ENCODE measurements around the gene TBCC. TPM values are rescaled to one million over a fixed set of nuclear protein-coding genes. Genes with fewer than 3 reads are reported as not detected.

Gene TBCC
- total and polyA plus RNA-seq, 10 of the 15 experiments (the other 5 are each of a cell fraction or from before 2014, with no cell fraction given) = 2.5 to 41.9 (median 20.3) TPM

- ChIA-PET SMC1A (ENCODE audit: uncharacterized antibody, unreplicated experiment) (no interaction called here), RAD21 (ENCODE audit: unreplicated experiment) (no interaction called here), CTCF (interaction anchor here (1.5 kb wide), 1 partner anchor 47 kb away, joined by 3 read pairs; no protein-coding TSS in a partner anchor), POLR2A (no interaction called here)
- no peak overlapping the region for H3K27ac ChIP-seq (ENCODE audit: control insufficient read depth, insufficient read depth)
- in situ Hi-C loops (cut with MboI) (no loop called here), intact Hi-C loops (cut with micrococcal nuclease; ENCODE audit: unreplicated experiment) (no loop called here)
- no peaks in the 10 kb centered on the region for H3K36me3 ChIP-seq (ENCODE audit: control insufficient read depth in 2 of 2, insufficient read depth in 2 of 2, low read length in 1 of 2)
- BruUV-seq (replicated peaks) = no TSS peak
- TF ChIP-seq ELK1 (IDR thresholded peaks at IDR 0.05; ENCODE audit: low read depth, low read length) (no peak), CUX1 (IDR thresholded peaks at IDR 0.05; ENCODE audit: insufficient replicate concordance, low read depth, low read length) (no peak), SKIL (IDR thresholded peaks at IDR 0.05; ENCODE audit: low read depth, poor library complexity, severe bottlenecking) (no peak), LARP7 (IDR thresholded peaks at IDR 0.05) (no peak), MEF2B (IDR thresholded peaks at IDR 0.05; ENCODE audit: partially characterized antibody, poor library complexity, severe bottlenecking) (no peak), DPF2 (IDR thresholded peaks at IDR 0.05) (no peak), ZBTB11 (CRISPR knock-in tag; IDR thresholded peaks at IDR 0.05) (no peak), MXI1 (IDR thresholded peaks at IDR 0.05; ENCODE audit: low read depth, low read length) (no peak)
- no peak for ATAC-seq
- peaks cover 4% of the 10 kb centered on the region; the same call in 1 of the 3 replicates for H3K9me3 ChIP-seq (replicated peaks; ENCODE audit: control insufficient read depth, insufficient read depth, low read length)
- H3K4me1 ChIP-seq (ENCODE audit: control insufficient read depth, insufficient read depth, low read length) = no peaks in the 10 kb centered on the region
- no peak overlapping the region for H3K4me2 ChIP-seq (ENCODE audit: control insufficient read depth, insufficient read depth)
- H3K79me2 ChIP-seq (ENCODE audit: control insufficient read depth, insufficient read depth, low read length) = no peaks in the 10 kb centered on the region
- no peak overlapping the region for H3K4me3 ChIP-seq
- H3K9ac ChIP-seq (ENCODE audit: control insufficient read depth, insufficient read depth, low read length) = no peak overlapping the region
- no peaks in the 10 kb centered on the region; a peak in 1 of 4 replicates for H3K27me3 ChIP-seq (replicated peaks in 1 of 2; ENCODE audit: control insufficient read depth in 2 of 2, insufficient read depth in 2 of 2, low read length in 1 of 2)
- no peak for FAIRE-seq
- H4K20me1 ChIP-seq (ENCODE audit: control insufficient read depth, insufficient read depth) = no peaks in the 10 kb centered on the region
- H2AFZ ChIP-seq (ENCODE audit: control insufficient read depth, low read depth, low read length) = no peak overlapping the region
- WGBS (ENCODE audit: insufficient coverage, insufficient replicate concordance, low lambda C conversion rate, missing lambda C conversion rate) = 65% methylated on average over 9 of the region's 9 CpGs
- DNase-seq (ENCODE audit: low read depth, low spot score) = no peak
These were observed 35.6 kb downstream of the TBCC start for GRCh38 chr6:42710316-42710715.
